ENCODE results near the gene CRYBA2. TPM values are rescaled to one million over a fixed set of nuclear protein-coding genes. Genes with fewer than 3 reads are reported as not detected.

Gene CRYBA2
- total and polyA plus RNA-seq, 2 of the 8 experiments (the other 6 are each of a cell fraction or from before 2014, with no cell fraction given): not detected

- Histone ChIP-seq H4K5ac (ENCODE audit: insufficient read length, low read depth, low read length) (no peak overlapping the region), H3K23ac (ENCODE audit: insufficient read length) (no peak overlapping the region), H4K91ac (replicated peaks; ENCODE audit: insufficient read length, low read length) (no peak overlapping the region), H2BK120ac (replicated peaks; ENCODE audit: low read depth, low read length) (no peak overlapping the region), H3K27me3 (replicated peaks in 1 of 4; ENCODE audit: control insufficient read depth in 3 of 4, extremely low read depth in 1 of 4, insufficient read depth in 3 of 4, low read length in 3 of 4) (no peaks in the 10 kb centered on the region; a peak in 1 of 7 replicates), H2AFZ (ENCODE audit: low read length) (no peak overlapping the region), H4K8ac (ENCODE audit: extremely low read depth, insufficient read depth, low read length) (no peak overlapping the region), H3K23me2 (ENCODE audit: low read depth, low read length) (no peaks in the 10 kb centered on the region), H2BK20ac (ENCODE audit: low read length) (no peak overlapping the region), H3K27ac (ENCODE audit: low read depth, low read length) (no peak overlapping the region), H3K4ac (replicated peaks; ENCODE audit: insufficient read length, low read depth, low read length) (no peak overlapping the region), H3K14ac (ENCODE audit: insufficient read length) (no peak overlapping the region), H3K18ac (ENCODE audit: extremely low read depth, low read length) (no peak overlapping the region), H3K56ac (replicated peaks; ENCODE audit: insufficient read length, low read depth, low read length) (no peak overlapping the region), H3K79me2 (ENCODE audit: control insufficient read depth in 1 of 2, insufficient read depth in 2 of 2, low read length in 2 of 2) (no peaks in the 10 kb centered on the region), H2BK12ac (ENCODE audit: low read depth, low read length) (no peak overlapping the region), H3K79me1 (ENCODE audit: low read depth, low read length) (no peaks in the 10 kb centered on the region), H2BK5ac (ENCODE audit: low read depth, low read length) (no peak overlapping the region), H3K36me3 (ENCODE audit: control insufficient read depth in 2 of 4, insufficient read depth in 4 of 4, low read length in 3 of 4) (no peaks in the 10 kb centered on the region), H4K20me1 (replicated peaks in 1 of 2; ENCODE audit: control insufficient read depth in 1 of 2, insufficient read depth in 2 of 2, low read length in 2 of 2) (no peaks in the 10 kb centered on the region), H2AK5ac (ENCODE audit: low read depth, low read length) (no peak overlapping the region), H2BK15ac (ENCODE audit: low read length) (no peak overlapping the region), H3K4me2 (ENCODE audit: insufficient read depth in 1 of 2, low read depth in 2 of 2, low read length in 2 of 2) (no peak overlapping the region), H3K4me3 (ENCODE audit: extremely low read depth in 1 of 4, insufficient read depth in 2 of 4, low read depth in 3 of 4, low read length in 4 of 4) (no peak overlapping the region), H3K9ac (replicated peaks in 1 of 4; ENCODE audit: extremely low read depth in 1 of 4, low read depth in 3 of 4, low read length in 3 of 4) (no peak overlapping the region), H3K4me1 (replicated peaks in 1 of 4; ENCODE audit: control insufficient read depth in 3 of 4, insufficient read depth in 4 of 4, low read length in 3 of 4) (no peaks in the 10 kb centered on the region), H3K9me3 (ENCODE audit: insufficient read depth in 2 of 2, low read depth in 1 of 2, low read length in 1 of 2) (no peaks in the 10 kb centered on the region)
- DNase-seq (ENCODE audit: low read depth in 1 of 2, low spot score in 2 of 2) (no peak), FAIRE-seq (no peak)
- ChIA-PET POLR2A (ENCODE audit: partially characterized antibody) (interaction anchor here (1.0 kb wide), 1 partner anchor 37 kb away, joined by 3 read pairs; no protein-coding TSS in a partner anchor), CTCF (ENCODE audit: partially characterized antibody) (interaction anchor here (0.7 to 1.1 kb wide), 3 partner anchors 9 to 84 kb away, joined by 3 to 4 read pairs (median 3); no protein-coding TSS in a partner anchor)
- WGBS, 2 experiments (ENCODE audit: extremely low coverage in 1 of 2, insufficient coverage in 1 of 2, insufficient read length in 1 of 2, insufficient replicate concordance in 2 of 2, low coverage in 1 of 2, low lambda C conversion rate in 2 of 2, missing lambda C conversion rate in 1 of 2): 100% methylated on average over 1 of the region's 1 CpG; no CpG with 5 or more reads in 1 of the 2 experiments
- no peak for TF ChIP-seq PHF8 (conservative IDR thresholded peaks at IDR 0.05; ENCODE audit: low read depth, low read length)
- TF ChIP-seq RAD21 (IDR thresholded peaks at IDR 0.05 in 1 of 2, conservative IDR thresholded peaks at IDR 0.05 in 1 of 2; ENCODE audit: low read depth in 2 of 2, low read length in 2 of 2): no peak
- no peak for TF ChIP-seq HDAC2 (IDR thresholded peaks at IDR 0.05; ENCODE audit: borderline replicate concordance in 1 of 2, low read depth in 2 of 2, low read length in 2 of 2)
- TF ChIP-seq POU5F1 (IDR thresholded peaks at IDR 0.05; ENCODE audit: low read depth, low read length): no peak
- no peak for TF ChIP-seq CHD1 (IDR thresholded peaks at IDR 0.05; ENCODE audit: low read depth, low read length)
- no peak for TF ChIP-seq SIX5 (IDR thresholded peaks at IDR 0.05; ENCODE audit: low read depth, low read length)
- TF ChIP-seq TBP (IDR thresholded peaks at IDR 0.05; ENCODE audit: low read depth, low read length): no peak
- no peak for TF ChIP-seq JUN (IDR thresholded peaks at IDR 0.05; ENCODE audit: low read depth, low read length)
- no peak for TF ChIP-seq MAX (IDR thresholded peaks at IDR 0.05)
- no peak for TF ChIP-seq SP1 (IDR thresholded peaks at IDR 0.05; ENCODE audit: low read depth, low read length)
- TF ChIP-seq POLR2A (IDR thresholded peaks at IDR 0.05; ENCODE audit: control extremely low read depth in 1 of 2, low read depth in 2 of 2, low read length in 2 of 2): no peak
- no peak for TF ChIP-seq RBBP5 (IDR thresholded peaks at IDR 0.05; ENCODE audit: borderline replicate concordance, low read depth, low read length)
Observed at GRCh38 chr2:218946621-218947020, 46.6 kb downstream of the CRYBA2 start.
